Fibroblast of villous mesenchyme (primary cell): ENCODE data around the gene SIN3A. TPM values are rescaled to one million over a fixed set of nuclear protein-coding genes. Genes with fewer than 3 reads are reported as not detected.

Experiments used
- DNase-seq: peaks from one replicate; pipeline ENCODE4 v3.0.0-alpha.2; 2010; ENCODE audit warnings: low read depth
- H3K4me3 ChIP-seq: 2 replicates; pipeline ENCODE4 v1.5.1; 2011; ENCODE audit warnings: low read depth, mild to moderate bottlenecking, low read length
- CTCF ChIP-seq: IDR thresholded peaks from 2 replicates; pipeline ENCODE4 v1.5.1; 2012; ENCODE audit warnings: low read depth, mild to moderate bottlenecking, low read length; ENCODE audit not compliant: insufficient read depth
- small RNA-seq: library from RNA; depleted of rRNA; stranded (forward); fragments of <200 nt; gene quantifications from one replicate; pipeline ENCODE3, GENCODE V24; 2012
- total RNA-seq: library from RNA; depleted of rRNA; stranded (reverse); fragments of >200 nt; gene quantifications from 2 replicates; pipeline ENCODE4 v1.2.3, GENCODE V29; 2012

The SIN3A gene
- total RNA-seq, 1 donor: 35.0 TPM

GRCh38 chr15:75329571-75329970 is 121.9 kb downstream of the SIN3A start:
- TF ChIP-seq CTCF: no peak
- H3K4me3 ChIP-seq: no peak overlapping the region
- DNase-seq: no peak

- H3K4me3 ChIP-seq: no peak overlapping the region
- DNase-seq: no peak
- no peak for TF ChIP-seq CTCF
Measured at GRCh38 chr15:75328493-75329314, 122.8 kb downstream of the SIN3A start.

- H3K4me3 ChIP-seq: no peak overlapping the region
- TF ChIP-seq CTCF: no peak
- DNase-seq: no peak
Measured at GRCh38 chr15:75327491-75327890, 124.0 kb downstream of the SIN3A start.

GRCh38 chr15:75327005-75327404 is 124.5 kb downstream of the SIN3A start:
- DNase-seq: no peak
- TF ChIP-seq CTCF: no peak
- H3K4me3 ChIP-seq: no peak overlapping the region

- DNase-seq: no peak
- no peak overlapping the region for H3K4me3 ChIP-seq
- no peak for TF ChIP-seq CTCF
Measured at GRCh38 chr15:75325922-75326321, 125.6 kb downstream of the SIN3A start.

GRCh38 chr15:75321711-75322110 is 129.8 kb downstream of the SIN3A start:
- DNase-seq: no peak
- TF ChIP-seq CTCF: no peak
- H3K4me3 ChIP-seq: no peak overlapping the region

Small RNAs within 50 kb of the gene (small RNA-seq; reads per million reads assigned to genes)
- gene AC105036.2: not detected

Other genes starting within 250 kb of the SIN3A start
- 8.1 and 9.1 TPM in 2 replicates for gene C15orf39, start 249.8 kb downstream of the SIN3A start, total RNA-seq
- gene GOLGA6C, start 193.4 kb downstream of the SIN3A start, total RNA-seq: not detected in 2 replicates
- not detected in 2 replicates for gene GOLGA6D, start 168.9 kb downstream of the SIN3A start, total RNA-seq
- gene COMMD4, start 115.6 kb downstream of the SIN3A start, total RNA-seq: 61.7 and 74.7 TPM in 2 replicates
- 3.2 and 4.3 TPM in 2 replicates for gene NEIL1, start 104.7 kb downstream of the SIN3A start, total RNA-seq
- gene MAN2C1, start 83.1 kb downstream of the SIN3A start, total RNA-seq: 123 and 162 TPM in 2 replicates
- gene PTPN9, start 127.6 kb upstream of the SIN3A start, total RNA-seq: 23.5 and 32.4 TPM in 2 replicates
- 18.7 and 28.1 TPM in 2 replicates for gene SNUPN, start 174.0 kb upstream of the SIN3A start, total RNA-seq
- 41.6 and 42.3 TPM in 2 replicates for gene IMP3, start 188.5 kb upstream of the SIN3A start, total RNA-seq
- 19.9 and 23.8 TPM in 2 replicates for gene SNX33, start 196.2 kb upstream of the SIN3A start, total RNA-seq